Endothelial cell of umbilical vein (primary cell): ENCODE results near the gene GPAT3. TPM values are rescaled to one million over a fixed set of nuclear protein-coding genes. Genes with fewer than 3 reads are reported as not detected.
A peak's percentile ranks its signal among the peaks of the same experiment; 100 is the strongest.

Source experiments
- BruUV-seq: library from RNA; stranded (reverse); fragments of 400-500 nt; replicated peaks from 2 replicates; lab custom pipeline; 2021; lab: Mats Ljungman, UMichigan
- CTCF ChIA-PET: fragments of 300-600, 350-600 bp; sonication (Branson Sonifier 250); formaldehyde crosslinking; loops from one replicate; lab custom pipeline; 2021; ENCODE audit warnings: antibody characterized with exemption, inconsistent platforms; lab: Charles Lee
- POLR2A ChIA-PET: fragments of 300-600, 350-600 bp; sonication (Branson Sonifier 250); formaldehyde crosslinking; loops from one replicate; lab custom pipeline; 2021; ENCODE audit warnings: antibody characterized with exemption, inconsistent platforms; lab: Charles Lee
- DNase-seq: peaks from one replicate; pipeline ENCODE4 v3.0.0-alpha.2; 2011; ENCODE audit warnings: low read depth, low spot score
- FAIRE-seq: peaks from 2 replicates; lab custom pipeline; 2011; peaks lifted over from hg19 to GRCh38; lab: Jason Lieb, UNC
- H2AFZ ChIP-seq: 2 replicates; pipeline ENCODE4 v1.6.0; 2012; ENCODE audit warnings: low read depth, low read length, control low read depth, inconsistent platforms
- H3K27ac ChIP-seq: 2 replicates; pipeline ENCODE4 v1.5.1; 2011; ENCODE audit warnings: low read depth, mild to moderate bottlenecking, control low read depth, low read length, moderate library complexity; ENCODE audit not compliant: insufficient read depth
- H3K27me3 ChIP-seq, 2 experiments: 2 replicates each; pipeline versions ENCODE4 v1.6.0 to v1.6.1; 2011; ENCODE audit warnings: low read length in 2 of 2, mixed read lengths in 1 of 2; ENCODE audit not compliant: control insufficient read depth in 2 of 2, insufficient read depth in 2 of 2
- H3K36me3 ChIP-seq, 2 experiments: 2 replicates in 1 of 2; 3 replicates in 1 of 2; pipeline ENCODE4 v1.5.1; 2011; ENCODE audit warnings: low read length in 2 of 2, mild to moderate bottlenecking in 1 of 2, moderate library complexity in 1 of 2; ENCODE audit not compliant: control insufficient read depth in 2 of 2, insufficient read depth in 2 of 2; ENCODE audit errors: extremely low read depth in 1 of 2
- H3K4me1 ChIP-seq: 3 replicates; pipeline ENCODE4 v1.5.1; 2011; ENCODE audit warnings: mild to moderate bottlenecking, low read length; ENCODE audit not compliant: control insufficient read depth, insufficient read depth; ENCODE audit errors: extremely low read depth
- H3K4me2 ChIP-seq: 2 replicates; pipeline ENCODE4 v1.6.1; 2011; ENCODE audit warnings: low read length, control low read depth, mixed read lengths; ENCODE audit not compliant: insufficient read depth
- H3K4me3 ChIP-seq, 3 experiments: fragments of 200-600 bp in 1 of 3; sonication (generic), shearing (Covaris generic) in 1 of 3; replicated peaks in 1 of 3; 2 replicates each; pipeline ENCODE4 v1.5.1; 2011 to 2016; ENCODE audit warnings: control low read depth in 3 of 3, low read length in 3 of 3, mild to moderate bottlenecking in 2 of 3, inconsistent platforms in 1 of 3, low read depth in 1 of 3, moderate library complexity in 1 of 3; ENCODE audit not compliant: insufficient read depth in 1 of 3
- H3K79me2 ChIP-seq: 2 replicates; pipeline ENCODE4 v1.6.0; 2012; ENCODE audit warnings: low read length, inconsistent platforms; ENCODE audit not compliant: control insufficient read depth, insufficient read depth
- H3K9ac ChIP-seq: replicated peaks from 2 replicates; pipeline ENCODE3; 2011; ENCODE audit warnings: low read length, control low read depth; ENCODE audit not compliant: insufficient read depth; ENCODE audit errors: extremely low read depth
- H3K9me1 ChIP-seq: replicated peaks from 3 replicates; pipeline ENCODE4 v1.6.0; 2011; ENCODE audit warnings: mild to moderate bottlenecking, low read length; ENCODE audit not compliant: control insufficient read depth, insufficient read depth; ENCODE audit errors: extremely low read depth
- H3K9me3 ChIP-seq: replicated peaks from 2 replicates; pipeline ENCODE4 v1.5.1; 2012; ENCODE audit warnings: low read length, inconsistent platforms; ENCODE audit not compliant: control insufficient read depth, insufficient read depth
- H4K20me1 ChIP-seq: replicated peaks from 2 replicates; pipeline ENCODE3; 2011; ENCODE audit warnings: mild to moderate bottlenecking, low read length; ENCODE audit not compliant: control insufficient read depth, insufficient read depth; ENCODE audit errors: extremely low read depth
- EZH2 ChIP-seq: IDR thresholded peaks from 2 replicates; pipeline ENCODE4 v1.6.1; 2012; ENCODE audit warnings: borderline replicate concordance, low read depth, mild to moderate bottlenecking, moderate library complexity, low read length, inconsistent platforms; ENCODE audit not compliant: severe bottlenecking
- FOS ChIP-seq: IDR thresholded peaks from 2 replicates; pipeline ENCODE4 v1.6.1; 2011; ENCODE audit warnings: mild to moderate bottlenecking, low read length, moderate library complexity, borderline replicate concordance; ENCODE audit not compliant: insufficient read depth
- GATA2 ChIP-seq: IDR thresholded peaks from 2 replicates; pipeline ENCODE4 v1.7.0; 2011; ENCODE audit warnings: low read depth, mild to moderate bottlenecking, moderate library complexity, mixed read lengths, low read length; ENCODE audit not compliant: insufficient read length, insufficient read depth
- JUN ChIP-seq: IDR thresholded peaks from 2 replicates; pipeline ENCODE4 v1.6.1; 2011; ENCODE audit warnings: borderline replicate concordance, low read depth; ENCODE audit not compliant: insufficient read length, insufficient read depth
- MAX ChIP-seq: IDR thresholded peaks from 2 replicates; pipeline ENCODE4 v1.6.1; 2011; ENCODE audit not compliant: insufficient read depth, insufficient read length
- MYC ChIP-seq: IDR thresholded peaks from one replicate; pipeline ENCODE4 v1.6.1; 2011; ENCODE audit warnings: mild to moderate bottlenecking, low read depth, low read length
- POLR2A ChIP-seq: IDR thresholded peaks from 2 replicates; pipeline ENCODE4 v1.6.1; 2012; ENCODE audit warnings: low read depth, mild to moderate bottlenecking, control low read depth, low read length
- POLR2AphosphoS5 ChIP-seq: IDR thresholded peaks from 2 replicates; pipeline ENCODE4 v1.6.1; 2012; ENCODE audit warnings: low read depth, mild to moderate bottlenecking, control low read depth, low read length, moderate library complexity; ENCODE audit not compliant: insufficient read depth
- dilution Hi-C: fragments of 300-500 bp; cut with MboI; formaldehyde crosslinking; loops from one replicate; pipeline ENCODE4 v1.15.0; 2019; ENCODE audit warnings: low sequenced_read_pairs; ENCODE audit not compliant: extremely low pct_ligation_motif_present
- intact Hi-C: fragments of 100-400 bp; cut with micrococcal nuclease; formaldehyde crosslinking; loops from one replicate; pipeline ENCODE4 v1.10.0; 2022
- polyA plus RNA-seq, 4 experiments: library from polyadenylated mRNA; depleted of rRNA in 3 of 4; stranded (reverse) in 3 of 4; unstranded in 1 of 4; fragments of >200 nt; gene quantifications; 2 replicates each; pipeline versions ENCODE4 v1.2.1 to v1.2.3, GENCODE V29; 2011 to 2012; ENCODE audit warnings: missing spikeins in 1 of 4
- total RNA-seq: library from RNA; stranded (reverse); gene quantifications from 2 replicates; pipeline ENCODE4 v1.2.3, GENCODE V29; 2021
- TF ChIP-seq, protein P1 (sequence below), 2 donors: IDR thresholded peaks; 1 replicate in 1 of 2; 2 replicates in 1 of 2; pipeline ENCODE4 v1.5.1; 2011; ENCODE audit warnings: low read length in 2 of 2, mild to moderate bottlenecking in 2 of 2, moderate library complexity in 2 of 2, control low read depth in 1 of 2, inconsistent platforms in 1 of 2, low read depth in 1 of 2; ENCODE audit not compliant: insufficient read depth in 1 of 2; ENCODE audit errors: extremely low read depth in 1 of 2

Gene GPAT3
- total and polyA plus RNA-seq, 2 donors (not counting 3 experiments of a cell fraction or from before 2014, with no cell fraction given), result 0.36 to 2.1 TPM

GRCh38 chr4:83504503-83504902 lies 31.4 kb upstream of the GPAT3 start:
- no peaks in the 10 kb centered on the region for H3K4me1 ChIP-seq
- dilution Hi-C loops, result no loop called here
- H3K4me3 ChIP-seq, result no peak overlapping the region
- ChIA-PET POLR2A (no interaction called here), CTCF (no interaction called here)
- H4K20me1 ChIP-seq, result no peaks in the 10 kb centered on the region
- FAIRE-seq (no peak), DNase-seq (no peak)
- H3K9me3 ChIP-seq, result no peaks in the 10 kb centered on the region
- TF ChIP-seq POLR2A (no peak), EZH2 (no peak), JUN (no peak), POLR2AphosphoS5 (no peak), FOS (no peak), GATA2 (no peak), MYC (no peak), MAX (no peak)
- TF ChIP-seq, protein P1, sequence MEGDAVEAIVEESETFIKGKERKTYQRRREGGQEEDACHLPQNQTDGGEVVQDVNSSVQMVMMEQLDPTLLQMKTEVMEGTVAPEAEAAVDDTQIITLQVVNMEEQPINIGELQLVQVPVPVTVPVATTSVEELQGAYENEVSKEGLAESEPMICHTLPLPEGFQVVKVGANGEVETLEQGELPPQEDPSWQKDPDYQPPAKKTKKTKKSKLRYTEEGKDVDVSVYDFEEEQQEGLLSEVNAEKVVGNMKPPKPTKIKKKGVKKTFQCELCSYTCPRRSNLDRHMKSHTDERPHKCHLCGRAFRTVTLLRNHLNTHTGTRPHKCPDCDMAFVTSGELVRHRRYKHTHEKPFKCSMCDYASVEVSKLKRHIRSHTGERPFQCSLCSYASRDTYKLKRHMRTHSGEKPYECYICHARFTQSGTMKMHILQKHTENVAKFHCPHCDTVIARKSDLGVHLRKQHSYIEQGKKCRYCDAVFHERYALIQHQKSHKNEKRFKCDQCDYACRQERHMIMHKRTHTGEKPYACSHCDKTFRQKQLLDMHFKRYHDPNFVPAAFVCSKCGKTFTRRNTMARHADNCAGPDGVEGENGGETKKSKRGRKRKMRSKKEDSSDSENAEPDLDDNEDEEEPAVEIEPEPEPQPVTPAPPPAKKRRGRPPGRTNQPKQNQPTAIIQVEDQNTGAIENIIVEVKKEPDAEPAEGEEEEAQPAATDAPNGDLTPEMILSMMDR (IDR thresholded peaks at IDR 0.05; ENCODE audit: extremely low read depth in 1 of 2, insufficient read depth in 1 of 2, low read depth in 1 of 2, low read length in 2 of 2), result no peak
- H3K27ac ChIP-seq, result no peak overlapping the region
- peaks cover 0 to 2% of the 10 kb centered on the region in 2 experiments for H3K27me3 ChIP-seq
- no peak overlapping the region for H3K4me2 ChIP-seq
- peak overlapping the region; percentile 71 for H2AFZ ChIP-seq
- H3K9me1 ChIP-seq, result no peaks in the 10 kb centered on the region
- H3K79me2 ChIP-seq, result no peaks in the 10 kb centered on the region
- H3K36me3 ChIP-seq, result no peaks in the 10 kb centered on the region
- no peak overlapping the region for H3K9ac ChIP-seq
- BruUV-seq, result no TSS peak
- intact Hi-C loops, result loop anchor here (10.0 kb wide), 1 partner anchor 1000 kb away; no protein-coding TSS in a partner anchor
